ENCODE data around the gene MFGE8.

- TF ChIP-seq CTCF (conservative IDR thresholded peaks at IDR 0.05; ENCODE audit: low read depth, low read length) (peak; percentile 81), EZH2 (IDR thresholded peaks at IDR 0.05; ENCODE audit: borderline replicate concordance, low read depth, low read length, poor library complexity, severe bottlenecking) (no peak)
Observed at GRCh38 chr15:88894348-88894818, 18.8 kb downstream of the MFGE8 start.

Measured in A673 (cell line).